K562 (cell line): ENCODE data around the gene RESP18. TPM values are rescaled to one million over a fixed set of nuclear protein-coding genes. Genes with fewer than 3 reads are reported as not detected.

ENCODE experiments used
- ARID1B ChIP-seq: fragments of 450-650 bp; IDR thresholded peaks from 2 replicates; pipeline ENCODE4 v1.6.1; 2016; ENCODE audit warnings: antibody characterized with exemption, mild to moderate bottlenecking, inconsistent platforms
- CBFA2T2 ChIP-seq: fragments of 450-650 bp; conservative IDR thresholded peaks from 2 replicates; pipeline ENCODE4 v1.6.1; 2017; ENCODE audit warnings: mild to moderate bottlenecking
- GATA2 ChIP-seq: sonication (generic); formaldehyde crosslinking; IDR thresholded peaks from 2 replicates; pipeline ENCODE4 v1.4.0; 2020; ENCODE audit warnings: mild to moderate bottlenecking, missing genetic modification reagents
- HMG20B ChIP-seq: fragments of 250-450 bp; sonication (Bioruptor Pico); IDR thresholded peaks from 2 replicates; pipeline ENCODE4 v1.5.0; 2021; ENCODE audit warnings: mild to moderate bottlenecking
- HNRNPH1 ChIP-seq: fragments of 200-400 bp; formaldehyde crosslinking; optimal IDR thresholded peaks from 2 replicates; pipeline ENCODE3; 2017; ENCODE audit warnings: low read depth, mild to moderate bottlenecking, low read length, moderate library complexity
- SNRNP70 ChIP-seq: fragments of 200-400 bp; formaldehyde crosslinking; optimal IDR thresholded peaks from 2 replicates; pipeline ENCODE3; 2017; ENCODE audit warnings: low read depth, low read length
- TAL1 ChIP-seq: fragments of 450-650 bp; IDR thresholded peaks from 2 replicates; pipeline ENCODE4 v1.6.1; 2016; ENCODE audit warnings: mild to moderate bottlenecking
- ZBTB17 ChIP-seq: fragments of 450-650 bp; formaldehyde crosslinking; IDR thresholded peaks from 2 replicates; pipeline ENCODE4 v1.4.0; 2020; ENCODE audit warnings: mild to moderate bottlenecking
- ZFX ChIP-seq: sonication (generic); formaldehyde crosslinking; IDR thresholded peaks from 2 replicates; pipeline ENCODE4 v1.8.0; 2022; ENCODE audit warnings: mild to moderate bottlenecking, missing genetic modification reagents, moderate library complexity
- polyA plus RNA-seq, 8 experiments: library from polyadenylated mRNA; depleted of rRNA in 4 of 8; stranded (reverse) in 5 of 8; unstranded in 3 of 8; fragments of >200 nt; fragmentation: Nextera tagmentation in 2 of 8; fragmentation: Illumina TruSeq in 1 of 8; extraction: Ambion mirVana in 2 of 8; extraction: Trizol in 1 of 8; gene quantifications; 2 replicates each; pipeline versions ENCODE4 v1.2.1 to v1.2.3, GENCODE V29; 2011 to 2014; ENCODE audit warnings: inconsistent platforms in 1 of 8, missing spikeins in 1 of 8
- total RNA-seq, 7 experiments: library from RNA; depleted of rRNA in 6 of 7; stranded (reverse); fragments of >200 nt in 6 of 7; fragmentation: Illumina TruSeq in 2 of 7; extraction: Trizol in 2 of 7; gene quantifications; 2 replicates each; pipeline versions ENCODE4 v1.2.1 to v1.2.3, GENCODE V29; 2011 to 2021; ENCODE audit warnings: low replicate concordance in 1 of 7
- TF ChIP-seq, protein P1 (sequence below), 2 experiments: fragments of 450-650 bp; formaldehyde crosslinking in 1 of 2; IDR thresholded peaks; 2 replicates each; pipeline versions ENCODE4 v1.4.0 to v1.6.1; 2014 to 2020; ENCODE audit warnings: mild to moderate bottlenecking in 2 of 2, borderline replicate concordance in 1 of 2, low read depth in 1 of 2
- TF ChIP-seq, protein P2 (sequence below), 2 experiments: IDR thresholded peaks; 2 replicates each; pipeline ENCODE4 v1.6.1; 2011; ENCODE audit warnings: borderline replicate concordance in 1 of 2, control low read depth in 1 of 2, low read depth in 1 of 2, low read length in 1 of 2, mild to moderate bottlenecking in 1 of 2, mixed read lengths in 1 of 2, moderate library complexity in 1 of 2; ENCODE audit not compliant: insufficient read depth in 1 of 2, insufficient read length in 1 of 2, poor library complexity in 1 of 2, severe bottlenecking in 1 of 2; ENCODE audit errors: extremely low read depth in 1 of 2
- TF ChIP-seq, protein P3 (sequence below), 2 experiments: fragments of 450-650 bp; IDR thresholded peaks; 2 replicates each; pipeline ENCODE4 v1.6.1; 2016
- TF ChIP-seq, protein P4 (sequence below), 2 experiments: fragments of 150-350 bp in 1 of 2; IDR thresholded peaks; 2 replicates each; pipeline ENCODE4 v1.6.1; 2012 to 2016; ENCODE audit warnings: low read depth in 2 of 2, low read length in 2 of 2, mild to moderate bottlenecking in 1 of 2, moderate library complexity in 1 of 2

Gene RESP18
- total and polyA plus RNA-seq, 9 of the 15 experiments (the other 6 are each of a cell fraction or from before 2014, with no cell fraction given), result not detected

DNA sequence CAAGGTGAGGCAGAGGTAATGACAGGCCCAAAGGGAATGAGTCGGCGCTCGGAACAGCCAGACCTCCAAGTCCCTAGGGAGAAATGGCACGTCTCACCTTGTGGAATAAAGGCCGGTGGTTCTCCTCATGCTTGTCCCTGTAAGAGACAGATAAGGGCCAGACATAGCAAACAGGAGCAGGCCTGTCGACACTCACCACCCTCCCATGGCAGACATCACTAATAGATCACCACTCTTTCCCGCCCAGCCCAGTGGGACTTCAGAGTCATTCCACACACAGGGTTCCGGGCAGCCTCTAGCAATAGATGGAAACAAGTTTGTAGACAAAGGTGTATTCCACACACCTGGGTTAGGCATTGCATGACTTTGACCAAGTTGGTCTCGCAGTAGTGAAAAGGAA lies 48.9 kb upstream of the RESP18 start (continued):
- TF ChIP-seq, protein P1, sequence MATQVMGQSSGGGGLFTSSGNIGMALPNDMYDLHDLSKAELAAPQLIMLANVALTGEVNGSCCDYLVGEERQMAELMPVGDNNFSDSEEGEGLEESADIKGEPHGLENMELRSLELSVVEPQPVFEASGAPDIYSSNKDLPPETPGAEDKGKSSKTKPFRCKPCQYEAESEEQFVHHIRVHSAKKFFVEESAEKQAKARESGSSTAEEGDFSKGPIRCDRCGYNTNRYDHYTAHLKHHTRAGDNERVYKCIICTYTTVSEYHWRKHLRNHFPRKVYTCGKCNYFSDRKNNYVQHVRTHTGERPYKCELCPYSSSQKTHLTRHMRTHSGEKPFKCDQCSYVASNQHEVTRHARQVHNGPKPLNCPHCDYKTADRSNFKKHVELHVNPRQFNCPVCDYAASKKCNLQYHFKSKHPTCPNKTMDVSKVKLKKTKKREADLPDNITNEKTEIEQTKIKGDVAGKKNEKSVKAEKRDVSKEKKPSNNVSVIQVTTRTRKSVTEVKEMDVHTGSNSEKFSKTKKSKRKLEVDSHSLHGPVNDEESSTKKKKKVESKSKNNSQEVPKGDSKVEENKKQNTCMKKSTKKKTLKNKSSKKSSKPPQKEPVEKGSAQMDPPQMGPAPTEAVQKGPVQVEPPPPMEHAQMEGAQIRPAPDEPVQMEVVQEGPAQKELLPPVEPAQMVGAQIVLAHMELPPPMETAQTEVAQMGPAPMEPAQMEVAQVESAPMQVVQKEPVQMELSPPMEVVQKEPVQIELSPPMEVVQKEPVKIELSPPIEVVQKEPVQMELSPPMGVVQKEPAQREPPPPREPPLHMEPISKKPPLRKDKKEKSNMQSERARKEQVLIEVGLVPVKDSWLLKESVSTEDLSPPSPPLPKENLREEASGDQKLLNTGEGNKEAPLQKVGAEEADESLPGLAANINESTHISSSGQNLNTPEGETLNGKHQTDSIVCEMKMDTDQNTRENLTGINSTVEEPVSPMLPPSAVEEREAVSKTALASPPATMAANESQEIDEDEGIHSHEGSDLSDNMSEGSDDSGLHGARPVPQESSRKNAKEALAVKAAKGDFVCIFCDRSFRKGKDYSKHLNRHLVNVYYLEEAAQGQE (IDR thresholded peaks at IDR 0.05; ENCODE audit: borderline replicate concordance), result peak; percentile 20; the same call in 1 of the 2 replicates
- TF ChIP-seq, protein P1 (CRISPR knock-in tag; IDR thresholded peaks at IDR 0.05; ENCODE audit: low read depth), result no peak
- TF ChIP-seq ARID1B, result peak; percentile 34; the same call in 1 of the 2 replicates
- 0 out of 2 replicates have a peak, but pooled peaks have one; percentile 6 for TF ChIP-seq CBFA2T2
- 0 out of 2 replicates have a peak, but pooled peaks have one; percentile 7 for TF ChIP-seq GATA2
- TF ChIP-seq, protein P2, sequence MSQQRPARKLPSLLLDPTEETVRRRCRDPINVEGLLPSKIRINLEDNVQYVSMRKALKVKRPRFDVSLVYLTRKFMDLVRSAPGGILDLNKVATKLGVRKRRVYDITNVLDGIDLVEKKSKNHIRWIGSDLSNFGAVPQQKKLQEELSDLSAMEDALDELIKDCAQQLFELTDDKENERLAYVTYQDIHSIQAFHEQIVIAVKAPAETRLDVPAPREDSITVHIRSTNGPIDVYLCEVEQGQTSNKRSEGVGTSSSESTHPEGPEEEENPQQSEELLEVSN (IDR thresholded peaks at IDR 0.05; ENCODE audit: borderline replicate concordance in 1 of 2, extremely low read depth in 1 of 2, insufficient read depth in 1 of 2, insufficient read length in 1 of 2, low read depth in 1 of 2, low read length in 1 of 2, poor library complexity in 1 of 2, severe bottlenecking in 1 of 2), result peak; percentile 12 to 41
- TF ChIP-seq HNRNPH1, result no peak
- no peak for TF ChIP-seq HMG20B (CRISPR knock-in tag)
- peak; percentile 22; the same call in 1 of the 2 replicates for TF ChIP-seq TAL1
- no peak for TF ChIP-seq SNRNP70
- no peak for TF ChIP-seq ZFX (CRISPR knock-in tag)
- TF ChIP-seq ZBTB17 (CRISPR knock-in tag), result peak; percentile 95
- TF ChIP-seq, protein P3, sequence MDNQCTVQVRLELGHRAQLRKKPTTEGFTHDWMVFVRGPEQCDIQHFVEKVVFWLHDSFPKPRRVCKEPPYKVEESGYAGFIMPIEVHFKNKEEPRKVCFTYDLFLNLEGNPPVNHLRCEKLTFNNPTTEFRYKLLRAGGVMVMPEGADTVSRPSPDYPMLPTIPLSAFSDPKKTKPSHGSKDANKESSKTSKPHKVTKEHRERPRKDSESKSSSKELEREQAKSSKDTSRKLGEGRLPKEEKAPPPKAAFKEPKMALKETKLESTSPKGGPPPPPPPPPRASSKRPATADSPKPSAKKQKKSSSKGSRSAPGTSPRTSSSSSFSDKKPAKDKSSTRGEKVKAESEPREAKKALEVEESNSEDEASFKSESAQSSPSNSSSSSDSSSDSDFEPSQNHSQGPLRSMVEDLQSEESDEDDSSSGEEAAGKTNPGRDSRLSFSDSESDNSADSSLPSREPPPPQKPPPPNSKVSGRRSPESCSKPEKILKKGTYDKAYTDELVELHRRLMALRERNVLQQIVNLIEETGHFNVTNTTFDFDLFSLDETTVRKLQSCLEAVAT (IDR thresholded peaks at IDR 0.05), result peak in 1 of 2 experiments; percentile 98; a peak in 2 of 4 replicates
- TF ChIP-seq, protein P4, sequence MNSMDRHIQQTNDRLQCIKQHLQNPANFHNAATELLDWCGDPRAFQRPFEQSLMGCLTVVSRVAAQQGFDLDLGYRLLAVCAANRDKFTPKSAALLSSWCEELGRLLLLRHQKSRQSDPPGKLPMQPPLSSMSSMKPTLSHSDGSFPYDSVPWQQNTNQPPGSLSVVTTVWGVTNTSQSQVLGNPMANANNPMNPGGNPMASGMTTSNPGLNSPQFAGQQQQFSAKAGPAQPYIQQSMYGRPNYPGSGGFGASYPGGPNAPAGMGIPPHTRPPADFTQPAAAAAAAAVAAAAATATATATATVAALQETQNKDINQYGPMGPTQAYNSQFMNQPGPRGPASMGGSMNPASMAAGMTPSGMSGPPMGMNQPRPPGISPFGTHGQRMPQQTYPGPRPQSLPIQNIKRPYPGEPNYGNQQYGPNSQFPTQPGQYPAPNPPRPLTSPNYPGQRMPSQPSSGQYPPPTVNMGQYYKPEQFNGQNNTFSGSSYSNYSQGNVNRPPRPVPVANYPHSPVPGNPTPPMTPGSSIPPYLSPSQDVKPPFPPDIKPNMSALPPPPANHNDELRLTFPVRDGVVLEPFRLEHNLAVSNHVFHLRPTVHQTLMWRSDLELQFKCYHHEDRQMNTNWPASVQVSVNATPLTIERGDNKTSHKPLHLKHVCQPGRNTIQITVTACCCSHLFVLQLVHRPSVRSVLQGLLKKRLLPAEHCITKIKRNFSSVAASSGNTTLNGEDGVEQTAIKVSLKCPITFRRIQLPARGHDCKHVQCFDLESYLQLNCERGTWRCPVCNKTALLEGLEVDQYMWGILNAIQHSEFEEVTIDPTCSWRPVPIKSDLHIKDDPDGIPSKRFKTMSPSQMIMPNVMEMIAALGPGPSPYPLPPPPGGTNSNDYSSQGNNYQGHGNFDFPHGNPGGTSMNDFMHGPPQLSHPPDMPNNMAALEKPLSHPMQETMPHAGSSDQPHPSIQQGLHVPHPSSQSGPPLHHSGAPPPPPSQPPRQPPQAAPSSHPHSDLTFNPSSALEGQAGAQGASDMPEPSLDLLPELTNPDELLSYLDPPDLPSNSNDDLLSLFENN (IDR thresholded peaks at IDR 0.05; ENCODE audit: low read depth in 2 of 2, low read length in 2 of 2), result peak in 1 of 2 experiments; percentile 77; a peak in 2 of 4 replicates
